Transverse colon (tissue), 4 donors: ENCODE measurements around the gene LRRC63.

Experiments
- CTCF ChIP-seq, 5 experiments: fragments of 200-600 bp in 3 of 5; fragments of 450-650 bp in 2 of 5; sonication (generic) in 3 of 5; IDR thresholded peaks; 1 replicate in 2 of 5; 2 replicates in 3 of 5; pipeline ENCODE4 v1.5.1; 2016 to 2017; ENCODE audit warnings: antibody characterized with exemption in 5 of 5, inconsistent platforms in 3 of 5, mild to moderate bottlenecking in 2 of 5, moderate library complexity in 1 of 5
- EP300 ChIP-seq: sonication (generic); formaldehyde crosslinking; IDR thresholded peaks from one replicate; pipeline ENCODE4 v1.6.1; 2017; ENCODE audit warnings: antibody characterized with exemption, low read depth
- POLR2A ChIP-seq: fragments of 450-650 bp; IDR thresholded peaks from one replicate; pipeline ENCODE4 v1.6.1; 2016; ENCODE audit warnings: antibody characterized with exemption, mild to moderate bottlenecking, moderate library complexity
- POLR2AphosphoS5 ChIP-seq, 3 donors: sonication (generic); formaldehyde crosslinking; IDR thresholded peaks; one replicate each; pipeline ENCODE4 v1.6.1; 2016; ENCODE audit warnings: antibody characterized with exemption in 3 of 3

GRCh38 chr13:46270416-46270815 is 58.7 kb downstream of the LRRC63 start:
- TF ChIP-seq CTCF (IDR thresholded peaks at IDR 0.05) (no peak), POLR2AphosphoS5 (IDR thresholded peaks at IDR 0.05) (no peak), POLR2A (no peak), EP300 (no peak)
